Epidermal melanocyte (primary cell): ENCODE data around the gene PTPRN2.
"Not testable (repeated sequence)": the region's sequence is repeated elsewhere in the genome, so short reads cannot be mapped to it uniquely, and the experiment has no call there.

Experiments used
- DNase-seq: peaks from one replicate; pipeline ENCODE4 v3.0.0; 2011; ENCODE audit warnings: low spot score; ENCODE audit not compliant: insufficient read length

PTPRN2 gene

DNA sequence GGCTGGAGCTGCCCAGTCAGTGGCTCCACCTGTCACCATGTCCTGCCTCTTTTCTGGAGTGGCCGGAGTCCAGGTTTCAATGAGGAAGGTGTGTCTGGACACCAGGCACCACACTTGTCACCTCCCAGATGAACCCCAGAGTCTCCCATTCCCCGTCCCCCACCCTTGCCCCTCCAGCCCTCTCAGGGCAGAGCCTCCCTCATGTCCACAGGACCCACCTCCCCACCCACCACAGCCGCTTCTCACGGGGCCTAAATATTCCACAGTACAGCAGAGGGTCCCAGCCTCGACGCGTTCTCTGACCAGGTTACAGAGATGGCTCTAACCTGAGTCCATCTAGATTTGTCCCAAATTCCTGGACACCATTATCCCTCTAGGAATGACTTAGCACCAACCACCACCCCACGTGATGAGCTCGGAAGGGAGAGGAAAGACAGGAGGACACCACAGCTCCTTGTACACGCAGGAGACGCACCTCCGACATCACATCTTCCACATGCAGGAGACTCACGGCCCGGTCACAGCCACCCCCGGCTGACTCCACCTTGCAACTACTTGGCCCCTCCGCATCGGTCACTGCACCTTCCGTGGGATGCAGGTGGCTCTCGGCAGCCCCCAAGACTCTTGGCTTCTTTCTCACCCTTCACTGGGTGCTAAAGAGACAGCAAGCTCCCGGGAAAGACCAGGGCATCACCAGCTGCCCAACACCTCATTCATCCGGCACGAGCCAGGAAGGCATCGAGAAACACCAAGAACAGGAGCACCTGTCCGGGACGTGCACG, 690.7 kb downstream of the PTPRN2 start:
- no peak for DNase-seq

DNA sequence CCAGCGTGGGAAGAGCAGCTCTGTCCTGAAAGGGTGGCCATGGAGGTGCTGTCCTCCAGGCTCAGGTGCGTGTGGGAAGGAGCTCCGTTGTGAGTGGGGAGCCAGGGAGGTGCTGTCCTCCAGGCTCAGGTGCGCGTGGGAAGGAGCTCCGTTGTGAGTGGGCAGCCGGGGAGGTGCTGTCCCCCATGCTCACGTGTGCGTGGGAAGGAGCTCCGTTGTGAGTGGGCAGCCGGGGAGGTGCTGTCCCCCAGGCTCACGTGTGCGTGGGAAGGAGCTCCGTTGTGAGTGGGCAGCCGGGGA, 691.3 kb downstream of the PTPRN2 start:
- DNase-seq = not testable (repeated sequence)

GRCh38 chr7:157895520-157896375, 691.9 kb downstream of the PTPRN2 start:
- DNase-seq = no peak

DNA sequence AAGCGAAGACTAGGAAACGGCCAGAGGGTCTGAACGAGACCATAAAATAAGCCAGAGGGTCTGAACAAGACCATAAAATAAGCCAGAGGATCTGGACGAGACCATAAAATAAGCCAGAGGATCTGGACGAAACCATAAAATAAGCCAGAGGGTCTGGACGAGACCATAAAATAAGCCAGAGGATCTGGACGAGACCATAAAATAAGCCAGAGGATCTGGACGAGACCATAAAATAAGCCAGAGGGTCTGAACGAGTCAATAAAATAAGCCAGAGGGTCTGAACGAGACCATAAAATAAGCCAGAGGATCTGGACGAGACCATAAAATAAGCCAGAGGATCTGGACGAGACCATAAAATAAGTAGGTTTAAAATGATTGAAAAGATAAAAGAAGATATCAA, 692.5 kb downstream of the PTPRN2 start:
- not testable (repeated sequence) for DNase-seq

- DNase-seq = no peak
These were observed 694.0 kb downstream of the PTPRN2 start for GRCh38 chr7:157893535-157894044.

DNA sequence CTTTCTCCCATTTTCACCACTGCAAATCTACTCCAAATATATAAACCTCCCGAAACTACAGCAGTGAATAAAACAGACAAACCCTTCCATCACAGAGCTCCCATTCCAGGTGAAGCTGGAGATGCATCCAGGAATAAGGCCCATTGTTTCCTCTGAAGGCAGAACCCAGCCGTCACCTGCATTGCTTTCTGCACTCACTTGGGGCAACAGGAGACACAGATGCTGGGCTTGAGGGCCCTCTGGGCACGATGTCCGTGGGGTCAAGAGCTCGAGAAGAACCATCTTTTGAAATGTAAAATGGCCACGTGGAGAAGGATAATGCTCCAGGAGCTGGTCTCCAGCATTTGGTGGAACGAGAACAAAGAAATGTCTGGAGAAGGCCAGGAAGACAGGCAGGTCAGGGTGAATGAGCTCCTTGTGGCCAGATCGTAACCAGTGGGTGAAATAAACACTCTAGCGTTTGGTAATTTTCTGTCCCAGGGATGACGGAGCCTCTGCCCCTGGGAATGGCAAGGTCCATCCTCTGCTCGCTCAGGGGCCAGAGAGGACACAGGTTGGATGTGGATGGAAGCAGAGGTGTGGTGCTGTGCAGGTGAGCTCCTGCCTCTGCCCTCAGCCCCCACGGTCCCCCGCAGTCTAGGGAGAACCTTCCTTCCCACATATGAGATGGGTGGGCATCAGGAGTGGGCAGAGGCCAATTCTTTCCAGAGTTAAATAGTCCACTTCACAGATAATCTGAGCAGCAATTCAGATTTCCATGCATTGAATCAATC, 694.7 kb downstream of the PTPRN2 start:
- no peak for DNase-seq

GRCh38 chr7:157890921-157891401, 696.7 kb downstream of the PTPRN2 start:
- DNase-seq = no peak

GRCh38 chr7:157889480-157889879, 698.1 kb downstream of the PTPRN2 start:
- DNase-seq = no peak

DNA sequence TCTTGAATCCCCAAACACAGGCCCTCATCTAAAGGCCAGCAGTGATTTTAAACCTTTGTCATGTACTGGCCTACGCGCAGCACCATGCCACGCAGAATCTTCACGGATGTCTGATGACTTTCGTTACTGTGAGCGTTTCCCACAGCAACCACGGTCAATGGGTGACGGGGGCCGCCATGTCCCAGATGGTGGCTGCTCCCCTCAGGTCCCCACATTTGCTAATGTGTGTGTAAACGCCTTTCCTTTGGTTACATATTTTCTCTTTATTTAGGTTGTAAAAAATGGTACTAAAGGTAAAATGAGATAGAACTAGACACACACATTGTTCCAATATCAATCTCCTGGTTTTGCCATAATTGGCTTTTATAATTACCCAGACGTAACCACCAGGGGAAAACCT, 699.0 kb downstream of the PTPRN2 start:
- no peak for DNase-seq

GRCh38 chr7:157887400-157887799, 700.2 kb downstream of the PTPRN2 start:
- no peak for DNase-seq

DNA sequence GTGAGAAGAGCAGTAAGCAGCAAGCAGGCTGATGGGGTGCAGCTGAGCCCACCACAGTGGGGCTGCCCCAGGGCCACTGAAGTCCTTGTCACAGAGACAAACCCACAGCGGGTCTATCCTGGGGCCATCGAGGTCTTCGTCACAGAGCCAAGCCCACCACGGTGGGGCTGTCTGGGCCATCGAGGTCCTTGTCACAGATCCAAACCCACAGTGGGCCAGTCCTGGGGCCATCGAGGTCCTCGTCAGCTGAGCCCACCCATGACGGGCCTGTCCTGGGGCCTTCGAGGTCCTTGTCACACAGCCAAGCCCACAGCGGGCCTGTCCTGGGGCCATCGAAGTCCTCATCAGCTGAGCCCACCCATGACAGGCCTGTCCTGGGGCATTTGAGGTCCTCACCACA, 700.9 kb downstream of the PTPRN2 start:
- DNase-seq = no peak

- no peak for DNase-seq
These were observed 701.4 kb downstream of the PTPRN2 start for GRCh38 chr7:157886266-157886665.

- DNase-seq = no peak
These were observed 702.5 kb downstream of the PTPRN2 start for GRCh38 chr7:157885140-157885539.

- no peak for DNase-seq
These were observed 703.1 kb downstream of the PTPRN2 start for GRCh38 chr7:157884461-157885062.

DNA sequence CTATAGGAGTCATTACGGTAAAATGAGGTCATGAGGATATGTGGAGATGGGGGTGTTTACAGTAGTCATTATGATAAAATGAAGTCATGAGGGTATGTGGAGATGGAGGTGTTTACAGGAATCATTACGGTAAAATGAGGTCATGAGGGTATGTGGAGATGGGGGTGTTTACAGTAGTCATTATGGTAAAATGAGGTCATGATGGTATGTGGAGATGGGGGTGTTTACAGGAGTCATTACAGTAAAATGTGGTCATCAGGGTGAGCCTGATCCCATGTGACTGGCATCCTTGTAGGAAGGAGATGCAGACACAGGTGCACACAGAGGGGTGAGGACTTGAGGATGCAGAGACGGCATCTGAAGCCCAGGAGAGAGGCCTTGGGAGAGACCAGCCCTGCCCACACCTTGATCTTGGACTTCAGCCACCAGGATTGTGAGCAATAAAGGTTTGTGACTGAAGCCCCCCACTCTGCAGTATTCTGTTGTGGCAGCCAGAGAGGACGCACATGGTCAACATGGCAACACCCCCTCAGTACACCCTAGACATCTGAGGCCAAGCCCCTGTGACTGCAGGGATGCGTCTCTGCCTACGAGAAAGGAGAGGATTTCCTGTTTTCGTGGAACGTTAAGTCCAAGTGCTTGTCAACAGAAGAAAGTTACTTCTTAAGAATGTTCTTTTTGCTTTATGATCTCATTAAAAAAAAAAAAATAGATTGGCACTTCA, 706.4 kb downstream of the PTPRN2 start:
- no peak for DNase-seq

DNA sequence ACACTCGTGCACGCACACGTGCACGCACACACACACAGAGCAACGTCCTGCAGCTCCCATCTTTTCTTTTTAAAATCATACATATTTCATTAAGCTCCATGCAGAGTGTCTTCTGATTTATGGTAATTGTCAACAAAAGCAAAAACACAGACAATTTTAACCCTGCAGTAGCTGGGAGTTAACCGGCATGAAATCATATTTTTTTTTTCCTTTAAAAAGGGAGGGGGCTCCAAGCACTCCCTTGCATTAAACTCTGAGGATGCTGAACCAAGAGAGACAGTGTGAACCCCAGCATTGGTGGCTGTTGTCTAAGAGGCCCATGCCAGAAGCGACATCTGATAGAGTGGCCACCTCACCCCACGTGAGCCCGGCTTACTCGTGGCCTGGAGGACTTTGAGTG, 708.2 kb downstream of the PTPRN2 start:
- no peak for DNase-seq

GRCh38 chr7:157877298-157878090, 710.1 kb downstream of the PTPRN2 start:
- no peak for DNase-seq

GRCh38 chr7:157876469-157877285, 710.9 kb downstream of the PTPRN2 start:
- no peak for DNase-seq
